ES-I3 (cell line): ENCODE measurements around the gene BHLHE40.

Source experiments
- H3K36me3 ChIP-seq: 2 replicates; pipeline ENCODE4 v1.6.1; 2013; ENCODE audit warnings: mild to moderate bottlenecking, low read length, control low read depth, moderate library complexity; ENCODE audit not compliant: insufficient read depth
- H3K4me1 ChIP-seq: 2 replicates; pipeline ENCODE4 v1.6.1; 2013; ENCODE audit warnings: mild to moderate bottlenecking, control low read depth, low read length; ENCODE audit not compliant: insufficient read depth
- H3K9ac ChIP-seq: 2 replicates; pipeline ENCODE4 v1.6.1; 2013; ENCODE audit warnings: low read depth, mild to moderate bottlenecking, low read length, moderate library complexity
- H3K9me3 ChIP-seq: 2 replicates; pipeline ENCODE4 v1.6.1; 2013; ENCODE audit warnings: mild to moderate bottlenecking, low read length, moderate library complexity; ENCODE audit not compliant: control insufficient read depth, insufficient read depth

Gene BHLHE40

DNA sequence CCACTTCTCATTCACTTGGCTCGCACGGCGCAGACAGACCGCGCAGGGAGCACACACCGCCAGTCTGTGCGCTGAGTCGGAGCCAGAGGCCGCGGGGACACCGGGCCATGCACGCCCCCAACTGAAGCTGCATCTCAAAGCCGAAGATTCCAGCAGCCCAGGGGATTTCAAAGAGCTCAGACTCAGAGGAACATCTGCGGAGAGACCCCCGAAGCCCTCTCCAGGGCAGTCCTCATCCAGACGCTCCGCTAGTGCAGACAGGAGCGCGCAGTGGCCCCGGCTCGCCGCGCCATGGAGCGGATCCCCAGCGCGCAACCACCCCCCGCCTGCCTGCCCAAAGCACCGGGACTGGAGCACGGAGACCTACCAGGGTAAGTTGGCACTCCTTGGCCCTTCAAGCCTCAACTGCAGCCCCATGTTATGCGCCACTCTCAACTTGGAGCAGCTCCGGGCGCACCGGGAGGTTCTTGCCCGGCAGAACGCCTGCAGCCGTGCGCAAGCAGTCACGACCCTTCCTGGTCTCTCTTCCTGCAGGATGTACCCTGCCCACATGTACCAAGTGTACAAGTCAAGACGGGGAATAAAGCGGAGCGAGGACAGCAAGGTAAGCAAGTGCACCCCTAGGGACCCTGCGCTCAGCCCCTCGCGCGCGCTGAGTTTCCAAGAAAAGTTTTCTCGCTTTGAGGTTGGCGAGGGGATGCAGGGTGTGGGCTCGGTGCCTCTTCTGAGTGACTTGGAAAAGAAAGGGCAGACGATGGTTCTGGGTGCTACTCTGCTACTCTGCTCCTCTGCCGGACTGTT is at the start of gene BHLHE40:
BHLHE40 (plus strand) TSS at position 10 of the 801 bp plus-strand sequence; CDS start at position 292, 282 bp downstream.
- Histone ChIP-seq H3K4me1 (peaks cover 35% of the 10 kb centered on the region), H3K9ac (peak within 1 kb of the TSS; percentile 80), H3K36me3 (peaks cover 22% of the 10 kb centered on the region), H3K9me3 (no peaks in the 10 kb centered on the region)

DNA sequence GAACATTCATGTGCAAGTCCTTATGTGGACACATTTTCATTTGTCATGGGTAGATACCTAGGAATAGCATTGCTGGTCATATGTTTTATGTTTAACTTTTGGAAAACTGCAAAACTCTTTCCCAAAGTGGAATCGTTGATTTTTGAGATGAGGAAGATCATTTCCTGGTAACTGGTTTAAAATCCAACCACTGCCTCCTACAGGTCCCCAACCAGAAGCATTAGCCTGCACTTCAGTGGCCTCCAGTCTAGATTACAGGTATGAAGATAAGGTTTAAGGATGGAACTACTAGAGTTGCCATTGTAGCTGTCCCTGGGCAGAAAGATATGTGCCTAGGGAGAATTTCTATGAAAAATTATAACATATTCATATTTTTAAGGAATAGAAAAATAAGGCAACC is 48.7 kb upstream of the BHLHE40 start:
- Histone ChIP-seq H3K9ac (no peak overlapping the region), H3K36me3 (no peaks in the 10 kb centered on the region), H3K4me1 (no peaks in the 10 kb centered on the region), H3K9me3 (no peaks in the 10 kb centered on the region)

DNA sequence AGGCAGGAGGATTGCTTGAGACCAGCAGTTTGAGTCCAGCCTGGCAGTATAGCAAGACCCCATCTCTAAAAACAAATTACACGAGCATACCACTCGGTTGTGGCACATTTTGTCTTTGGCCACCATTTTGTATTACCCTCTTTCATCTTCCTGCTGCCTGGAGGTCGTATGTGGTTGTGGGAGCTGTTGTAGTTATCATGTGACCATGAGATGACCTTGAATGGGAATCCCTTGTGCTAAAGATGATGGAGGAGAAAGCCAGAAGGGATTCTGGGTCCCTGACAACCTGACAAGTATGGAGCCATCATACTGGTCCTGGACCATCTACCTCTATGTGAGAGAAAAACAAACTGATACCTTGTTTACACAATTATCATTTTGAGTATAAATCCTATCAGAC is 45.2 kb upstream of the BHLHE40 start:
- no peaks in the 10 kb centered on the region for H3K4me1 ChIP-seq
- no peak overlapping the region for H3K9ac ChIP-seq
- no peaks in the 10 kb centered on the region for H3K9me3 ChIP-seq
- no peaks in the 10 kb centered on the region for H3K36me3 ChIP-seq

DNA sequence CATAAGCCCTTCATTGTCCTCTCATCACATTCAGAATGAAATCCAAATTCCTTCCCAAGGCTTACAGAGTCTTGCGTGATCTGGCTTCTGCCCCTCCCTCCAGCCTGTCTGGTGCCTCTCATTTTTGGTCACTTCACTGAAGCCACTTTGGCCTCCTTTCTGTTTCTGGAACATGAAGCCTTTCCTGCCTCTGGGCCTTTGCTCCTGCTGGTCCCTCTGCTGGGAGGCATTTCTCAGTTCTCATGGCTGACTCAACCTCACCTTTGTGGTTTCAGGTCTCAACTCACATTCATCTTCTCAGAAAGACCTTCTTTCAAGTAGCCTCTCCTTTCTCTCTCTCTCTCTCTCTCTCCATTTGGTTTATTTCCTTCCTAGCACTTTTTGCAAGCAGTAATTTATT is 43.9 kb upstream of the BHLHE40 start:
- H3K36me3 ChIP-seq, result no peaks in the 10 kb centered on the region
- H3K9ac ChIP-seq, result no peak overlapping the region
- H3K4me1 ChIP-seq, result no peaks in the 10 kb centered on the region
- H3K9me3 ChIP-seq, result no peaks in the 10 kb centered on the region

DNA sequence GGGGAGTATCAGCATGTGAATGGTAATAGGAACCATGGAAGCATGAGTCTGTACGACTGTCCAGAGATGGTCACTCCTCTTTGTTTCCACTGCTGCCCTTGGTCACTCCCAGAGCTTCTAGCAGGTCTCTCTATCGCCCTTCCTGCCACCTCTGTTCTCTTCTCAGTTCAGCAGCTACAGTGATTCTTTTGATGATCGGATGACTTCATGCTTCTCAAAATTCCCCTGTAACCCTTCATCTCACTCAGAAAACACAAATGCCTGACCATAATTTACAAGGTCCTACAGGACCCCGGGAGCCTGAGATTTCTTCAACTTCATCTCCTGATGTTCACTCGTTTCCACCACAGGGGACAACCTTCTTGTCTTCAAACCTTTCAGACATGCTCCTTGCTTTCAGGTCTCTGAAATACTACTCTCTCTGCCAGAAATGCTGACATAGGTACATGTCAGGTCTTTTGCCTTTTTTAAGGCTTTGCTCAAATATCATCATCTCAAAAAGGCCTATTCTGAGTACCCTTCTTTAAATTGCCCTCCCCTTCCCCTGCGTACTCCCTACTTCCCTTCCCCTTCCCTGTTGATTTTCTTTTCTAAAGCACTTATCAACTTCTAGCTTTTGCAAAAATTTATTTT is 42.1 kb upstream of the BHLHE40 start:
- no peak overlapping the region for H3K9ac ChIP-seq
- H3K36me3 ChIP-seq, result no peaks in the 10 kb centered on the region
- H3K9me3 ChIP-seq, result no peaks in the 10 kb centered on the region
- no peaks in the 10 kb centered on the region for H3K4me1 ChIP-seq

DNA sequence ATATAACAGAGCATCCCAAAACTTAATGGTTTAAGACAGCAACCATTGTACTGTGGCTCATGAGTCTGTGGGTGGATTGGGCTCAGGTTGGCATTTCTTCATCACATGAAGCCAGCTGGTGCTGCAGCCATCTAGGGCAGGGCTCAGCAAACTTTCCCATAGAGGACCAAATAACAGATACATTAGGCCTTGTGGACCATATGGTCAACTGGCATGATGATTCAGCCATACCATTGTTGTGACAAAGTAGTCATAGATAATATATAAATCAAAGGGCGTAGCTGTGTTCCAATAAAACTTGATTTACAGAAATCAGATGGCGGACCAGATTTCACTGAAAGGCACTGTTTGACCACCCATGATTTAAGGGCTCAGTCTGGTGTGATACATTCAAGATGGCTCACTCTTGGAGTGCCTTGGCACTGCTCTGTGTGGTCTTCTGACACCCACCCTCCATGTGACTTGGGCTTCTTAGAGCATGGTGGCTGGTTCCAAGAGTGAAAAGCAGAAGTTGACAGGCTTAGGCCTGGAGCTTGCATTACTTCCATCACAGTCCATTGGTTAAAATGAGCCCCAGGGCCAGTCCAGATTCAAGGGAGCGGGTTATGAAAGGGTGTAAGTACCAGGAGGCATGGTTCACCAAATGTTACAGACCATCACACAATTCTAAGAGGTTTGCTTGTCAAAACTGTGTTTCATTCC is 40.8 kb upstream of the BHLHE40 start:
- H3K9me3 ChIP-seq, result no peaks in the 10 kb centered on the region
- H3K36me3 ChIP-seq, result no peaks in the 10 kb centered on the region
- H3K9ac ChIP-seq, result no peak overlapping the region
- no peaks in the 10 kb centered on the region for H3K4me1 ChIP-seq

DNA sequence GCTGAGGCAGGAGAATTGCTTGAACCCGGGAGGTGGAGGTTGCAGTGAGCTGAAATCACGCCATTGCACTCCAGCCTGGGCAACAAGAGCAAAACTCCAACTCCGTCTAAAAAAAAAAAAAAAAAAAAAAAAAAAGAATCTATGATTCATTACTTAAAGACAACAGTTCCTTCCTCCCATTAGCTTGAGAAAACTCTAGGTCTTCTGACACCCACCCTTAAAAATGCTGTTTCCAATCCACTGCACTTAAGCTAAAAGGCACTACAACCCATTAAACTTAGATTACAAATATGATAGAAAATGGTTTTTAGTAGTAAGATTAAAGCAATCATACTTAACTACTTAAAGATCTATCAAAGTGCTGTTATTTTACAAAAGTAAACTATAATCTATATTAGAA is 40.0 kb upstream of the BHLHE40 start:
- H3K9me3 ChIP-seq, result no peaks in the 10 kb centered on the region
- no peak overlapping the region for H3K9ac ChIP-seq

DNA sequence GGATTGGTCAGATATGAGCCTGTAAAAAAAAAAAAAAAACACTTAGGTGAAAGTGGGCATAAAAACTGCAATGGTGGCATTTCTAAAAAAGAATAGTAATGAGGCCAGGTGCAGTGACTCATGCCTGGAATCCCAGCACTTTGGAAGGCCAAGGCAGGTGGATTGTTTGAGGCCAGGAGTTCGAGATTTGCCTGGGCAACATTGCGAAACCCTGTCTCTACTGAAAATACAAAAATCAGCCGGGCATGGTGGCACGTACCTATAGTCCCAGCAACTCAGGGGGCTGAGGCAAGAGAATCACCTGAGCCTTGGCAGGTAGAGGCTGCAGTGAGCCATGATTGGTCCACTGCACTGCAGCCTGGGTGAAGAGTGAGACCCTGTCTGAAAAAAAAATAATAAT is 38.3 kb upstream of the BHLHE40 start:
- Histone ChIP-seq H3K4me1 (no peaks in the 10 kb centered on the region), H3K9me3 (no peaks in the 10 kb centered on the region), H3K9ac (no peak overlapping the region), H3K36me3 (no peaks in the 10 kb centered on the region)

More for the DNA sequence above, 40.0 kb upstream of the BHLHE40 start:
- Histone ChIP-seq H3K36me3 (no peaks in the 10 kb centered on the region), H3K4me1 (no peaks in the 10 kb centered on the region)

DNA sequence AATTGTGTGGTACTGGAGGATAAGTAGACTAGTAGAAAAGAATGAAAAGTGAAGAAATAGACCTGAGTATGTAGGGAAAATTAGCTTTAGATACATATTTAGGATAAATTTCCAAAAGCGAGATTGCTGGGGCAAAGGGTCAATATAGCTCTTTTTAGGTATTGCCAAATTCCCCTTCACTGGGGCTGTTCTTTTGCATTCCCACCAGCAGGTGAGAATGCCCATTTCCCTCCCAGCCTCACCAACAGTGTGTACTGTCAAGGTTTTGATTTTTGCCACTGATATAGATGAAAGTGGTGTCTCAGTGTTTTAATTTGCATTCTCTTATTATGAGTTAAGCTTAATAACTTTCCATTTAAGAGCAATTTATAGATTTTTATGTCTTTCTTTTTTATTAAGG is 35.7 kb upstream of the BHLHE40 start:
- Histone ChIP-seq H3K9ac (no peak overlapping the region), H3K36me3 (no peaks in the 10 kb centered on the region), H3K9me3 (no peaks in the 10 kb centered on the region), H3K4me1 (no peaks in the 10 kb centered on the region)

DNA sequence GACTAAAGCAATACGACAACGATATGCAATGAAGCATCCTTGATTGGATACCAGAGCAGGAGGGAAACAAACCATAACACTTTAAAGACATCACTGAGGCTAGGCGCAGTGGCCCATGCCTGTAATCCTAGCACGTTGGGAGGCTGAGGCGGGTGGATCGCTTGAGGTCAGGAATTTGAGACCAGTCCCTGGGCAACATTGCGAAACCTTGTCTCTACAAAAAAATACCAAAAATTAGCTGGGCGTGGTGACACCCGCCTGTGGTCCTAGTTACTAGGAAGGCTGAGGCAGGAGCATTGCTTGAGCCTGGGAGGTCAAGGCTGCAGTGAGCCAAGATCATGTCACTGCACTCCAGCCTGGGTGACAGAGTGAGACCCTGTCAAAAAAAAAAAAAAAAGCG is 33.9 kb upstream of the BHLHE40 start:
- Histone ChIP-seq H3K4me1 (no peaks in the 10 kb centered on the region), H3K9ac (no peak overlapping the region), H3K9me3 (no peaks in the 10 kb centered on the region), H3K36me3 (no peaks in the 10 kb centered on the region)

DNA sequence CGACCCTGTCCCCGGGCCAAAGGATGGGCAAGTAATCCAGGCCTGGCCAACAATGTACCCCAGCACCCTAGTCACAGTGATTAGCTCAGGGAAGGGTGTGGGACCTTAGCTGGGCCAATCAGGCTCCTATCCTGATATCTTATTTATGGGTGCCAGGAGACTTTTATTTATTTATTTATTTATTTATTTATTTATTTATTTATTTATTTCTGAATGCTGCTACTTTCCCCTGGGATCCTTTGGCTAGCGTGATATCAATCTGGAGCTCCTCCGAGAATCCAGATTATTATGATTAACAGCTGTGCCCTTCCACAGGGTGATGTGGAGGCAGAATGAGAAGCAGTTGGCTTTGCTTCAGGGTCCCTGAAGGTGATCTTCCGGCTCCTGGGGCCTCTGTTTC is 32.2 kb upstream of the BHLHE40 start:
- H3K9me3 ChIP-seq, result no peaks in the 10 kb centered on the region
- H3K4me1 ChIP-seq, result no peaks in the 10 kb centered on the region
- H3K36me3 ChIP-seq, result no peaks in the 10 kb centered on the region
- no peak overlapping the region for H3K9ac ChIP-seq

DNA sequence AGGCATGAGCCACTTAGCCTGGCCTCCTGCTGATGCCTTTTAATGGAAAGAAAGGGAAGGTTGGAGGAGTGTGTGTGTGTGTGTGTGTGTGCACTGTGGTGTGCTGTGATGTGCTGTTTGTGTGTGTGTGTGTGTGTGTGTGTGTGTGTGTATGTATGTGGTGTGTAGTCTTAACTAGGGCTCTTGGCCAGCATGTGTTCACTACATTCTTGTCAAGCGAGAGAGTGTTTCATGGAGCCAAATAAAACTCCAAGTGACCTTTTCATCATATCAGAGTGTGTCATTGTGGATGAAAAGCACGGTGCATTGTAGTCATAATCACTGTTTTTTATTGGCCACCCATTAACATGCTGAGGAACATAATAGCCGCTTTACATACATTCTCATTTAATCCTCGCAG is 30.8 kb upstream of the BHLHE40 start:
- Histone ChIP-seq H3K9me3 (no peaks in the 10 kb centered on the region), H3K4me1 (no peaks in the 10 kb centered on the region), H3K36me3 (no peaks in the 10 kb centered on the region), H3K9ac (no peak overlapping the region)

DNA sequence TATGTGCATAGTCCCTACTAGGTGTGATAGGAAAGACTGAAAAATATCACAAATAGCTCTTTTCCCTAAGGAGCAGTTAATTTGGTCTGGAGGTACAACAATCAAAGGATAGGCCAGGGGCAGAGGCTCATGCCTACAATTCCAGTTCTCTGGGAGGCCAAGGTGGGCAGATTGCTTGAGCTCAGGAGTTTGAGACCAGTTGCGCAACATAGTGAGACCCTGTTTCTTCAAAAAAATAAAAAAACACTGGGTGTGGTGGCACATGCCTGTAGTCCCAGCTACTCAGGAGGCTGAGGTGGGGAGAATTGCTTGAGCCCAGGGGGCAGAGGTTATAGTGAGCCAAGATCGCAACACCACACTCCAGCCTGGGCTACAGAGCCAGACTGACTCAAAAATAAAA is 30.2 kb upstream of the BHLHE40 start:
- Histone ChIP-seq H3K9me3 (no peaks in the 10 kb centered on the region), H3K4me1 (no peaks in the 10 kb centered on the region), H3K36me3 (no peaks in the 10 kb centered on the region), H3K9ac (no peak overlapping the region)

DNA sequence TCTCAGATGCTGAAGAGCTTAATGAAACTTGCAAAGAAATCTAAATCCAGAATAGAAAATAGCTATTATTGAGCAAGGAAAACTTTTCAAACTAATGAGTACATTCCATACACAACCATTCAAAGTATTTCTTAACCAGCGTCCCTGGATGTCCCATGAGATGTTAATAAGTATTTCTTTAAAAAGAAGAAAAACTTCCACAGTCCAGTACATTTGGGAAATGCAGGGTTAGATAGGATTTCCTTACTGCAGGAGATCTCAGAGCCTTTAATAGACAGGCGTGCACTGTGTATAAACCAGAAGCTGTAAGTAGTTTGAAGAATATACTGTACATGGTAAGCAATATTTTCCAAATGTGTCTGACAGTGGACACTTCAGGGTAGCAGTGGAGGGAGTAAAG is 29.6 kb upstream of the BHLHE40 start:
- Histone ChIP-seq H3K9ac (no peak overlapping the region), H3K36me3 (no peaks in the 10 kb centered on the region), H3K9me3 (no peaks in the 10 kb centered on the region), H3K4me1 (no peaks in the 10 kb centered on the region)

DNA sequence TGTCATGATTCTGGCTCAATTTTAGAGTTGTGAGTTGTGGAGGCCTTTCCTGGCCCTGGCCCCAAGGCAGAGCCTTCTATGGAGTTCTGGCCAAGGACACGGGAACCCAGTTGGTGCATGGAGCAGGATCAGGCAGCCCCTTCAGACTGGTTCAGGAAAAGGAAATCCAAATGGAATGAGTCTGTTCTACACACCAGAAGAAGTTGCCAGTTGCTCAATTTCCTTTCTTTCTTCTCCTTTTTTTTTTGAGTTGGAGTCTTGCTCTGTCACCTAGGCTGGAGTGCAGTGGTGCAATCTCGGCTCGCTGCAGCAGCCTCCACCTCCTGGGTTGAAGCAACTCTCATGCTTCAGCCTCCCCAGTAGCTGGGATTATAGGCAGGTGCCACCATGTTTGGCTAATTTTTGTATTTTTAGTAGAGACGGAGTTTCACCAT is 28.9 kb upstream of the BHLHE40 start:
- H3K36me3 ChIP-seq, result no peaks in the 10 kb centered on the region
- H3K9me3 ChIP-seq, result no peaks in the 10 kb centered on the region
- H3K9ac ChIP-seq, result no peak overlapping the region
- no peaks in the 10 kb centered on the region for H3K4me1 ChIP-seq
